GM19240 (cell line): ENCODE results near the gene OR8D2.
"Not testable (repeated sequence)": the region's sequence is repeated elsewhere in the genome, so short reads cannot be mapped to it uniquely, and the experiment has no call there.

Source experiments
- DNase-seq: peaks from one replicate; pipeline ENCODE4 v3.0.0; 2011; ENCODE audit warnings: low spot score; ENCODE audit not compliant: insufficient read length

The OR8D2 gene

GRCh38 chr11:124285610-124286344 lies 34.2 kb downstream of the OR8D2 start:
- no peak for DNase-seq

- no peak for DNase-seq
Measured at GRCh38 chr11:124278261-124278660, 41.7 kb downstream of the OR8D2 start.

GRCh38 chr11:124277804-124278203 lies 42.2 kb downstream of the OR8D2 start:
- DNase-seq = no peak

- no peak for DNase-seq
Measured at GRCh38 chr11:124277207-124277606, 42.8 kb downstream of the OR8D2 start.

GRCh38 chr11:124276081-124276480 lies 43.9 kb downstream of the OR8D2 start:
- DNase-seq = no peak

- no peak for DNase-seq
Measured at GRCh38 chr11:124274000-124274399, 46.0 kb downstream of the OR8D2 start.

- DNase-seq = not testable (repeated sequence)
Measured at GRCh38 chr11:124270886-124271285, 49.1 kb downstream of the OR8D2 start.
